DOHH2 (cell line): ENCODE measurements around the gene PRKAB1.

ENCODE experiments used
- EZH2phosphoT487 ChIP-seq: fragments of 200-600 bp; sonication (generic); IDR thresholded peaks from 2 replicates; pipeline ENCODE4 v1.6.1; 2017; ENCODE audit warnings: borderline replicate concordance, mild to moderate bottlenecking, antibody characterized with exemption, low read length, moderate library complexity, mixed read lengths
- TF ChIP-seq, protein P1 (sequence below): fragments of 200-600 bp; sonication (generic); IDR thresholded peaks from one replicate; pipeline ENCODE4 v1.5.1; 2014; ENCODE audit warnings: antibody characterized with exemption, mild to moderate bottlenecking, low read depth, low read length; ENCODE audit not compliant: poor library complexity, severe bottlenecking

- TF ChIP-seq, protein P1, sequence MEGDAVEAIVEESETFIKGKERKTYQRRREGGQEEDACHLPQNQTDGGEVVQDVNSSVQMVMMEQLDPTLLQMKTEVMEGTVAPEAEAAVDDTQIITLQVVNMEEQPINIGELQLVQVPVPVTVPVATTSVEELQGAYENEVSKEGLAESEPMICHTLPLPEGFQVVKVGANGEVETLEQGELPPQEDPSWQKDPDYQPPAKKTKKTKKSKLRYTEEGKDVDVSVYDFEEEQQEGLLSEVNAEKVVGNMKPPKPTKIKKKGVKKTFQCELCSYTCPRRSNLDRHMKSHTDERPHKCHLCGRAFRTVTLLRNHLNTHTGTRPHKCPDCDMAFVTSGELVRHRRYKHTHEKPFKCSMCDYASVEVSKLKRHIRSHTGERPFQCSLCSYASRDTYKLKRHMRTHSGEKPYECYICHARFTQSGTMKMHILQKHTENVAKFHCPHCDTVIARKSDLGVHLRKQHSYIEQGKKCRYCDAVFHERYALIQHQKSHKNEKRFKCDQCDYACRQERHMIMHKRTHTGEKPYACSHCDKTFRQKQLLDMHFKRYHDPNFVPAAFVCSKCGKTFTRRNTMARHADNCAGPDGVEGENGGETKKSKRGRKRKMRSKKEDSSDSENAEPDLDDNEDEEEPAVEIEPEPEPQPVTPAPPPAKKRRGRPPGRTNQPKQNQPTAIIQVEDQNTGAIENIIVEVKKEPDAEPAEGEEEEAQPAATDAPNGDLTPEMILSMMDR = no peak
- TF ChIP-seq EZH2phosphoT487 = no peak
Observed at GRCh38 chr12:119624966-119625365, 43.0 kb upstream of the PRKAB1 start.
